Adipocyte (in vitro differentiated cells): ENCODE data around the gene PABPN1L.

Experiments
- DNase-seq: peaks from one replicate; pipeline ENCODE4 v3.0.0-alpha.2; 2015; ENCODE audit warnings: low read depth
- H3K27me3 ChIP-seq: replicated peaks from 2 replicates; pipeline ENCODE4 v1.7.0; 2013; ENCODE audit warnings: mild to moderate bottlenecking, low read length, moderate library complexity; ENCODE audit not compliant: control insufficient read depth, insufficient read depth
- H3K36me3 ChIP-seq: 2 replicates; pipeline ENCODE4 v1.7.0; 2013; ENCODE audit warnings: low read length, mild to moderate bottlenecking, moderate library complexity; ENCODE audit not compliant: control insufficient read depth, insufficient read depth, severe bottlenecking
- H3K4me1 ChIP-seq: 2 replicates; pipeline ENCODE4 v1.7.0; 2013; ENCODE audit warnings: mild to moderate bottlenecking, low read length, moderate library complexity; ENCODE audit not compliant: control insufficient read depth, insufficient read depth
- H3K4me3 ChIP-seq: 2 replicates; pipeline ENCODE4 v1.7.0; 2013; ENCODE audit warnings: mild to moderate bottlenecking, low read length, moderate library complexity
- H3K9ac ChIP-seq: 2 replicates; pipeline ENCODE4 v1.7.0; 2013; ENCODE audit warnings: mild to moderate bottlenecking, low read length, moderate library complexity
- H3K9me3 ChIP-seq: 2 replicates; pipeline ENCODE4 v1.7.0; 2013; ENCODE audit warnings: mild to moderate bottlenecking, low read length, moderate library complexity; ENCODE audit not compliant: control insufficient read depth

The PABPN1L gene

GRCh38 chr16:88881675-88882357 is 15.4 kb upstream of the PABPN1L start:
- Histone ChIP-seq H3K4me1 (no peaks in the 10 kb centered on the region), H3K9ac (no peak overlapping the region)
- DNase-seq: no peak

GRCh38 chr16:88881007-88881615 is 14.7 kb upstream of the PABPN1L start:
- Histone ChIP-seq H3K27me3 (peaks cover 11% of the 10 kb centered on the region), H3K9ac (no peak overlapping the region), H3K4me3 (no peak overlapping the region), H3K9me3 (no peaks in the 10 kb centered on the region), H3K4me1 (no peaks in the 10 kb centered on the region), H3K36me3 (no peaks in the 10 kb centered on the region)
- DNase-seq: peak; percentile 7

More at GRCh38 chr16:88881675-88882357, 15.4 kb upstream of the PABPN1L start:
- H3K4me3 ChIP-seq: no peak overlapping the region
- no peaks in the 10 kb centered on the region for H3K36me3 ChIP-seq
- peaks cover 11% of the 10 kb centered on the region for H3K27me3 ChIP-seq
- no peaks in the 10 kb centered on the region for H3K9me3 ChIP-seq

- Histone ChIP-seq H3K9me3 (no peaks in the 10 kb centered on the region), H3K4me1 (no peaks in the 10 kb centered on the region), H3K27me3 (peaks cover 11% of the 10 kb centered on the region), H3K36me3 (no peaks in the 10 kb centered on the region), H3K4me3 (no peak overlapping the region), H3K9ac (no peak overlapping the region)
- no peak for DNase-seq
These were observed 14.0 kb upstream of the PABPN1L start for GRCh38 chr16:88880226-88881006.

GRCh38 chr16:88879788-88880055 is 13.3 kb upstream of the PABPN1L start:
- Histone ChIP-seq H3K36me3 (no peaks in the 10 kb centered on the region), H3K27me3 (peaks cover 11% of the 10 kb centered on the region), H3K4me1 (no peaks in the 10 kb centered on the region), H3K9me3 (no peaks in the 10 kb centered on the region), H3K9ac (no peak overlapping the region), H3K4me3 (no peak overlapping the region)
- DNase-seq: no peak

- DNase-seq: no peak
- H3K4me3 ChIP-seq: no peak overlapping the region
- H3K36me3 ChIP-seq: no peaks in the 10 kb centered on the region
- no peaks in the 10 kb centered on the region for H3K9me3 ChIP-seq
- H3K27me3 ChIP-seq: peaks cover 11% of the 10 kb centered on the region
- H3K4me1 ChIP-seq: no peaks in the 10 kb centered on the region
- H3K9ac ChIP-seq: no peak overlapping the region
These were observed 12.7 kb upstream of the PABPN1L start for GRCh38 chr16:88878967-88879787.

- Histone ChIP-seq H3K4me1 (no peaks in the 10 kb centered on the region), H3K9ac (no peak overlapping the region), H3K27me3 (peaks cover 18% of the 10 kb centered on the region), H3K4me3 (no peak overlapping the region), H3K9me3 (no peaks in the 10 kb centered on the region), H3K36me3 (no peaks in the 10 kb centered on the region)
- no peak for DNase-seq
These were observed 11.9 kb upstream of the PABPN1L start for GRCh38 chr16:88878356-88878755.

GRCh38 chr16:88877564-88878289 is 11.3 kb upstream of the PABPN1L start:
- no peak for DNase-seq
- no peak overlapping the region for H3K4me3 ChIP-seq
- no peaks in the 10 kb centered on the region for H3K4me1 ChIP-seq
- no peaks in the 10 kb centered on the region for H3K36me3 ChIP-seq
- no peaks in the 10 kb centered on the region for H3K9me3 ChIP-seq
- H3K9ac ChIP-seq: no peak overlapping the region
- H3K27me3 ChIP-seq: peaks cover 24% of the 10 kb centered on the region

GRCh38 chr16:88876942-88877526 is 10.6 kb upstream of the PABPN1L start:
- no peak overlapping the region for H3K4me3 ChIP-seq
- no peak for DNase-seq

GRCh38 chr16:88875703-88876234 is 9.3 kb upstream of the PABPN1L start:
- H3K9me3 ChIP-seq: no peaks in the 10 kb centered on the region
- H3K4me1 ChIP-seq: no peaks in the 10 kb centered on the region
- H3K9ac ChIP-seq: no peak overlapping the region
- H3K4me3 ChIP-seq: no peak overlapping the region
- peaks cover 25% of the 10 kb centered on the region for H3K27me3 ChIP-seq
- DNase-seq: no peak
- no peaks in the 10 kb centered on the region for H3K36me3 ChIP-seq

More at GRCh38 chr16:88876942-88877526, 10.6 kb upstream of the PABPN1L start:
- Histone ChIP-seq H3K9me3 (no peaks in the 10 kb centered on the region), H3K27me3 (peaks cover 24% of the 10 kb centered on the region), H3K36me3 (no peaks in the 10 kb centered on the region), H3K9ac (no peak overlapping the region), H3K4me1 (no peaks in the 10 kb centered on the region)

- Histone ChIP-seq H3K9ac (no peak overlapping the region), H3K9me3 (no peaks in the 10 kb centered on the region), H3K4me1 (no peaks in the 10 kb centered on the region), H3K27me3 (peaks cover 32% of the 10 kb centered on the region), H3K4me3 (no peak overlapping the region), H3K36me3 (no peaks in the 10 kb centered on the region)
- no peak for DNase-seq
These were observed 8.6 kb upstream of the PABPN1L start for GRCh38 chr16:88874938-88875599.
